BLaER1 treated with 17β-estradiol and CSF1 and Interleukin-3, amounts not matched to agents 10 nM and 100 nM (cell line): ENCODE results near the gene KCTD5.

Experiments
- H3K27ac ChIP-seq, 11 experiments: shearing (Covaris generic); formaldehyde crosslinking; 2 replicates each; pipeline ENCODE4 v1.8.1; 2022
- H3K27me3 ChIP-seq, 11 experiments: shearing (Covaris generic); formaldehyde crosslinking; 2 replicates each; pipeline ENCODE4 v1.8.1; 2022
- H3K36me3 ChIP-seq, 11 experiments: shearing (Covaris generic); formaldehyde crosslinking; 2 replicates each; pipeline ENCODE4 v1.8.1; 2022
- H3K4me1 ChIP-seq, 10 experiments: shearing (Covaris generic); formaldehyde crosslinking; 2 replicates each; pipeline ENCODE4 v1.8.1; 2022
- H3K4me2 ChIP-seq, 11 experiments: shearing (Covaris generic); formaldehyde crosslinking; 2 replicates each; pipeline ENCODE4 v1.8.1; 2022
- H3K4me3 ChIP-seq, 10 experiments: shearing (Covaris generic); formaldehyde crosslinking; 2 replicates each; pipeline ENCODE4 v1.8.1; 2022
- H3K9ac ChIP-seq, 11 experiments: shearing (Covaris generic); formaldehyde crosslinking; 2 replicates each; pipeline ENCODE4 v1.8.1; 2022
- H3K9me3 ChIP-seq, 11 experiments: shearing (Covaris generic); formaldehyde crosslinking; replicated peaks in 1 of 11; 2 replicates each; pipeline ENCODE4 v1.8.1; 2022
- H4K20me1 ChIP-seq, 11 experiments: shearing (Covaris generic); formaldehyde crosslinking; 2 replicates each; pipeline ENCODE4 v1.8.1; 2022
- Cebpa-rat ChIP-seq, 11 experiments: shearing (Covaris generic); IDR thresholded peaks; 2 replicates each; pipeline ENCODE4 v1.8.1; 2022

The KCTD5 gene

DNA sequence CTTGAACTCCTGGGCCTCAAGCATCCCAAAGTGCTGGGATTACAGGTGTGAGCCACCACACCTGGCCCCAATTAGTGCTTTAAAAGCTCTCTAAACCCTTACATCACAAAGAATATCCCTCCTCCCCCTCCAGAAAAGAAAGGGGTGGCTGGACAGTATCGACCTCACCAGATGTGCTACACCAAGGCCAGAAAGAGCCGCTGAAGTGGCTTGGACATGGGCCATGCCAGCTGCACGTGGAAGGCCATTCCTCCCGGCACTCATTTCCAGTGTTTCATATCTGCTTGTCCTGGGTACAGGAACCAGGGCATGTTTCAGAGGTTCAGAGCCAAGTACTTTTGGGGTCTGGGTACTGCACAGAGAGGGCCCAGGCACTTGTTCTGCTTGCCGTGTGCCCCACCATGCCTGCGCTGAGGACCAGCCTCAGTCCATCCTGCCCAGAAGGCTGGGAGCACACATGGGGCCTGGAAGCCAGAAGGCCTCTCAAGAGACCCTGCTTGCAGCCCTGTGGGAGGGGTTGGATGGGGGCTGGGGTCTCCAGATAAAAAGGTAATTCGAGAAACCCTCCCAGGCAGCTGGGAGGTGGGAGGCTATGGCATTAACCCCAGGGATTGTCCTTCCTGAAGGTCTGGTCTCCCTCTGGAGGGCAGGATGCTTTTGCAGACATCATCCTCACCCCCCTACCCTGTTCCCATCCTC, 66.6 kb downstream of the KCTD5 start:
- TF ChIP-seq Cebpa-rat (IDR thresholded peaks at IDR 0.05), result no peak
- H3K9me3 ChIP-seq, result no peaks in the 10 kb centered on the region
- peaks cover 13 to 20% (median 16%) of the 10 kb centered on the region in 10 experiments for H3K4me1 ChIP-seq

GRCh38 chr16:2749476-2749875, 67.2 kb downstream of the KCTD5 start:
- Histone ChIP-seq H3K9ac (no peak overlapping the region), H3K9me3 (no peaks in the 10 kb centered on the region), H3K4me1 (peaks cover 17 to 24% (median 21%) of the 10 kb centered on the region in 10 experiments), H3K36me3 (peaks cover 4 to 15% (median 10%) of the 10 kb centered on the region in 11 experiments; a peak in 17 of 22 replicates), H3K27me3 (no peaks in the 10 kb centered on the region), H3K4me2 (no peak overlapping the region), H3K27ac (no peak overlapping the region), H3K4me3 (no peak overlapping the region), H4K20me1 (peaks cover 15 to 16% (median 16%) of the 10 kb centered on the region in 11 experiments)
- no peak for TF ChIP-seq Cebpa-rat (IDR thresholded peaks at IDR 0.05)

More for the DNA sequence above, 66.6 kb downstream of the KCTD5 start:
- Histone ChIP-seq H3K36me3 (peaks cover 0 to 9% (median 5%) of the 10 kb centered on the region in 11 experiments; a peak in 10 of 22 replicates), H3K9ac (no peak overlapping the region), H3K27me3 (no peaks in the 10 kb centered on the region), H4K20me1 (peaks cover 10 to 11% (median 10%) of the 10 kb centered on the region in 11 experiments), H3K4me3 (no peak overlapping the region), H3K4me2 (no peak overlapping the region), H3K27ac (no peak overlapping the region)

GRCh38 chr16:2749936-2750335, 67.6 kb downstream of the KCTD5 start:
- no peaks in the 10 kb centered on the region for H3K9me3 ChIP-seq
- H3K4me2 ChIP-seq, result no peak overlapping the region
- TF ChIP-seq Cebpa-rat (IDR thresholded peaks at IDR 0.05), result no peak
- no peak overlapping the region for H3K27ac ChIP-seq
- no peak overlapping the region for H3K9ac ChIP-seq
- H3K36me3 ChIP-seq, result peaks cover 8 to 20% (median 15%) of the 10 kb centered on the region in 11 experiments; a peak in 17 of 22 replicates
- peaks cover 20 to 21% (median 20%) of the 10 kb centered on the region in 11 experiments for H4K20me1 ChIP-seq
- peaks cover 22 to 29% (median 26%) of the 10 kb centered on the region in 10 experiments for H3K4me1 ChIP-seq
- no peak overlapping the region for H3K4me3 ChIP-seq
- no peaks in the 10 kb centered on the region for H3K27me3 ChIP-seq

- Histone ChIP-seq H3K4me1 (peaks cover 32 to 45% (median 40%) of the 10 kb centered on the region in 10 experiments), H3K27ac (peak overlapping the region; percentile 97 to 100 (median 99)), H3K9ac (peak overlapping the region; percentile 97 to 100 (median 98)), H3K4me2 (peak overlapping the region; percentile 75 to 99 (median 93)), H3K9me3 (no peaks in the 10 kb centered on the region), H3K36me3 (peaks cover 17 to 36% (median 32%) of the 10 kb centered on the region in 11 experiments), H3K4me3 (peak overlapping the region; percentile 84 to 98 (median 94)), H4K20me1 (peaks cover 37 to 38% (median 37%) of the 10 kb centered on the region in 11 experiments), H3K27me3 (no peaks in the 10 kb centered on the region)
- no peak for TF ChIP-seq Cebpa-rat (IDR thresholded peaks at IDR 0.05)
These were observed 69.3 kb downstream of the KCTD5 start for GRCh38 chr16:2751577-2752034.

DNA sequence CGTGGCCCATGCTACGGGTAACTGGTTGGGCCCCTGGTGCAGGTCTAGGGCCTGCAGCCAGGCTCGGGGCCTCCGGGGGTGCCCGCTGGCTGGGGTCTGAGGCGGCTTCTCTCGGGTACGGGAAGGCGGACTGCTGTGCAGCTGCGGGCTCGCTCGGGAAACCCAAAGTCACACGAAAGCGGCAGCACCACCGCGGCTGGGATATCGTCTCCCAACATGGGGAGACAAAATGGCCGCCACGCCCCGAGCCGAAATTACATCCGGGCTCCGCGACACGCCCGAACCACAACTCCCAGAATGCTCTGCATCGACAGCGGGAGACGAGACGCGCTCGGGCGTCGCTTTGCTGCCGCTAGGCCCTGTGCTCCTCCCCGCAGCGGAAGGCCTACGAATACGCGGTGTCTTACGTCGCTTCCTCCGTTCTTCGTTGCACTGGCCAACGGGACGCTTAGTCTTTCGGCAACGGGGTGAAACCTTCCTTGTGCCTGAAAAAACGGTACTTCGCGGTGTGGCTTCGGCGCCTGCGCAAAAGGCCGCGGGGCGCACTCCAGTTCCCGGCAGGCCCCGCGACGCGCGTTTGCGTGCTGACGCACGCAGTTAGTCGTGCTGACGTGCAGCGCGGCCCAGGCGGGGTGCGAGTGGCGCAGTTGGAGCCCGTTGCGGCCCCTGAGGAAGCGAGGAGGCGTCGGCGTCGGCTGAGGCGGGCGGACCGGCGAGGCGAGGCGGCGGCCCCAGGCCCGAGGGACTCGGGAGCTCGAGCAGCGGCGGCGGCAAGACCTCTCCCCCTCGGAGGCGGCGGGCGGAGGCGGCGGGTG, 69.9 kb downstream of the KCTD5 start, which contains the start of gene SRRM2:
SRRM2 (plus strand) TSS at position 604 of the 815 bp plus-strand sequence. CDS start 3,727 bp downstream, outside the sequence.
- Histone ChIP-seq H3K9ac (peak within 1 kb of the TSS; percentile 97 to 100 (median 98)), H3K4me3 (peak within 1 kb of the TSS; percentile 84 to 98 (median 94)), H4K20me1 (peaks cover 43 to 44% (median 44%) of the 10 kb centered on the region in 11 experiments), H3K27me3 (no peaks in the 10 kb centered on the region), H3K4me1 (peaks cover 32 to 49% (median 41%) of the 10 kb centered on the region in 10 experiments), H3K4me2 (peak within 1 kb of the TSS; percentile 90 to 99 (median 94)), H3K36me3 (peaks cover 24 to 43% (median 38%) of the 10 kb centered on the region in 11 experiments), H3K9me3 (no peaks in the 10 kb centered on the region), H3K27ac (peak within 1 kb of the TSS; percentile 97 to 100 (median 99))
- no peak for TF ChIP-seq Cebpa-rat (IDR thresholded peaks at IDR 0.05)

DNA sequence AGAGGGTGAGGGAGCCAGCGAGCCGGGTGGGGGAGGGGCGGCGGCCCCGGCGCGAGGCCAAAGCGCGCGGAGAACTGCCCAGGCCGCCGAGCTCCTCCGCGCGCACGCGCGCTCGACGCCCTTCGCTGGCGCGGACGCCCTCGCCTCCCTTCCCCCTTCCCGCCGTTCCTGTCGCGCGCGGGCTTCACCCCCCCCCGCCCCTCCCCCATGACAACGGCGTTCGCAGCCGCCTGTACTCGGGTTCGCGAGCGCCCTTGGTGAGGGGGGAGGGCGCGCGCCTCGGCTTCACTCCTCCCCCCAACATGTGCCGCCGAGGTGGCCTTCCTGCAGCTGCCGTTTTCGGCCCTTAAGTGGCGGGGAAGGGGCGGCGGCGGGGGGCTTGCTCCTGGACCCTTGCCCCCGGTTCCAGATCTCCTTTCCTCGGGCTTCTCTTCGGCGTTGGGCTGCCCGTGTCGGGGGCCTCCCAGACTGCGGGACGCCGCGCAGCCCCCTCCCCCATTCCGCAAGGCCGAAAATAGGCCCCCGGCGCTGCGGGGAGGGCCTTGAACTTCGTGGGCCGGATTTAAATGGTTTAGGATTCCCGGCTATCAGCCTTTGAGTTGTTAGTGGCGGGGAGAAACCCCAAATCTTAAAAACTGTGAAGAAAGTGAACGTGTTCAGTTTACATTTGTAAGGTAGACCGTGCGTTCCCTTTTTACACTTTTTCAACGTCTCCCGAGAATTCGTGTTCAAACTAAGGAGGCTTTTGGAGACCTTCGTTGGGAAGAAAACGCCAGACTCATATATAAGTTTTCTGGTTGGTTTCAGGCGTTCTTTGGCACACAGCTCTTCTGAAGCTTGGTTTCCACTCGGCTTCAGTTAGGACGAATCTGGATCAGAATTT, 70.8 kb downstream of the KCTD5 start:
- H3K27me3 ChIP-seq, result no peaks in the 10 kb centered on the region
- H3K9ac ChIP-seq, result peak overlapping the region; percentile 97 to 100 (median 98)
- H3K4me2 ChIP-seq, result peak overlapping the region; percentile 90 to 99 (median 94)
- no peaks in the 10 kb centered on the region for H3K9me3 ChIP-seq
- peaks cover 52% of the 10 kb centered on the region in 11 experiments for H4K20me1 ChIP-seq
- H3K27ac ChIP-seq, result peak overlapping the region; percentile 97 to 100 (median 99)
- H3K36me3 ChIP-seq, result peaks cover 32 to 51% (median 47%) of the 10 kb centered on the region in 11 experiments
- H3K4me3 ChIP-seq, result peak overlapping the region; percentile 84 to 98 (median 94)
- H3K4me1 ChIP-seq, result peaks cover 32 to 56% (median 41%) of the 10 kb centered on the region in 10 experiments
- no peak for TF ChIP-seq Cebpa-rat (IDR thresholded peaks at IDR 0.05)

- no peaks in the 10 kb centered on the region for H3K27me3 ChIP-seq
- H3K9ac ChIP-seq, result peak overlapping the region; percentile 97 to 100 (median 98)
- H3K27ac ChIP-seq, result peak overlapping the region; percentile 97 to 100 (median 99); a peak in 21 of 22 replicates
- peak overlapping the region; percentile 84 to 98 (median 94) for H3K4me3 ChIP-seq
- peaks cover 57 to 58% (median 58%) of the 10 kb centered on the region in 11 experiments for H4K20me1 ChIP-seq
- H3K9me3 ChIP-seq, result no peaks in the 10 kb centered on the region
- TF ChIP-seq Cebpa-rat (IDR thresholded peaks at IDR 0.05), result no peak
- peaks cover 32 to 56% (median 41%) of the 10 kb centered on the region in 10 experiments for H3K4me1 ChIP-seq
- H3K36me3 ChIP-seq, result peaks cover 38 to 57% (median 52%) of the 10 kb centered on the region in 11 experiments
- H3K4me2 ChIP-seq, result peak overlapping the region; percentile 90 to 99 (median 94)
These were observed 71.4 kb downstream of the KCTD5 start for GRCh38 chr16:2753733-2754020.

GRCh38 chr16:2755158-2755557, 72.8 kb downstream of the KCTD5 start:
- peaks cover 53 to 70% (median 64%) of the 10 kb centered on the region in 11 experiments for H3K36me3 ChIP-seq

More at GRCh38 chr16:2755158-2755557, 72.8 kb downstream of the KCTD5 start:
- Histone ChIP-seq H3K27ac (peak overlapping the region in 1 of 11 experiments; percentile 98; a peak in 1 of 22 replicates), H3K4me3 (peak overlapping the region; percentile 84 to 98 (median 94); a peak in 17 of 20 replicates), H3K4me1 (peaks cover 32 to 56% (median 41%) of the 10 kb centered on the region in 10 experiments), H3K9me3 (no peaks in the 10 kb centered on the region), H3K27me3 (no peaks in the 10 kb centered on the region), H4K20me1 (peaks cover 72 to 73% (median 73%) of the 10 kb centered on the region in 11 experiments), H3K4me2 (peak overlapping the region; percentile 90 to 99 (median 94)), H3K9ac (peak overlapping the region; percentile 97 to 100 (median 98); a peak in 17 of 22 replicates)
- TF ChIP-seq Cebpa-rat (IDR thresholded peaks at IDR 0.05), result no peak
